ENCODE data around the gene GRIP1.

GRIP1 gene

DNA sequence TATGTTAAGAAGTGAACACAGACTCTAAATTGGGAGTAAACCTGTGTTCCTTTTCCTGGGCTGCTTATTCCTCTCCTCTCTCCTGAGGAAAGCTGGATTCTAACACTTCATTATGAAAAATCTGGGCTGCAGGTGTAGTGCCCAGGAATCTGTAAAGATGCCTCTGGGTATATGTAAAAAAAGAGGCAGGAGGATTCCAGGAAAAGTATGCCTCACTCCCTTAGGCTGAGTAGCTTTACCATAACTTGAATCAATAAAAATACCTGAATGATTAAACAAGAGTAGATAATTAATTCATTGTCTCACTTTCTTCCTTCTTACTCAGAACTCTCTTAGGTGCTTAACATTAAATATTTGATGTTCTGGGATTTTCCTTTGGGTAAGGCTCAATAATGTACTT lies 185.1 kb downstream of the GRIP1 start:
- H3K4me3 ChIP-seq (ENCODE audit: low read depth, low read length), result no peak overlapping the region
- TF ChIP-seq, protein P1, sequence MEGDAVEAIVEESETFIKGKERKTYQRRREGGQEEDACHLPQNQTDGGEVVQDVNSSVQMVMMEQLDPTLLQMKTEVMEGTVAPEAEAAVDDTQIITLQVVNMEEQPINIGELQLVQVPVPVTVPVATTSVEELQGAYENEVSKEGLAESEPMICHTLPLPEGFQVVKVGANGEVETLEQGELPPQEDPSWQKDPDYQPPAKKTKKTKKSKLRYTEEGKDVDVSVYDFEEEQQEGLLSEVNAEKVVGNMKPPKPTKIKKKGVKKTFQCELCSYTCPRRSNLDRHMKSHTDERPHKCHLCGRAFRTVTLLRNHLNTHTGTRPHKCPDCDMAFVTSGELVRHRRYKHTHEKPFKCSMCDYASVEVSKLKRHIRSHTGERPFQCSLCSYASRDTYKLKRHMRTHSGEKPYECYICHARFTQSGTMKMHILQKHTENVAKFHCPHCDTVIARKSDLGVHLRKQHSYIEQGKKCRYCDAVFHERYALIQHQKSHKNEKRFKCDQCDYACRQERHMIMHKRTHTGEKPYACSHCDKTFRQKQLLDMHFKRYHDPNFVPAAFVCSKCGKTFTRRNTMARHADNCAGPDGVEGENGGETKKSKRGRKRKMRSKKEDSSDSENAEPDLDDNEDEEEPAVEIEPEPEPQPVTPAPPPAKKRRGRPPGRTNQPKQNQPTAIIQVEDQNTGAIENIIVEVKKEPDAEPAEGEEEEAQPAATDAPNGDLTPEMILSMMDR (IDR thresholded peaks at IDR 0.05; ENCODE audit: insufficient read depth, low read depth, low read length, missing control alignments), result no peak
- no peak for DNase-seq (ENCODE audit: low read depth)

DNA sequence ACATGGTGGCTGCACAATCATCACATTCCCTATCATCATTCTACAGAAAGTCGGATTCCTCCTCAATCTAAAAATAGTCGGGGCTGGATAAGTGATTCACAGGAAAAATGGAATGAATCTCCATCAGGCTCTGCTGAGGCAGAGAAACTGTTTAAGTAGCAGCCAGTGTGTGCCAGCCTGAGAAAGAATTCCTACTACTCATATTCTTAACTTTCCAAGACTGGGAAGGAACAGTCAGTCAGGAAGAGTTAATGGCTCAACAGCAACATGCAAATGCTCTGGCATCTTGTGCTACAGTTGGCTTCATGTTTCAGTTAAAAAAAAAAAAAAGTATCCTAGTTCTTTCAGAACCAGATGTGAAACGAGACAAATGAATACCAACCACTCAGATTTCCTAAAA lies 187.0 kb downstream of the GRIP1 start:
- no peak overlapping the region for H3K4me3 ChIP-seq (ENCODE audit: low read depth, low read length)
- no peak for DNase-seq (ENCODE audit: low read depth)
- TF ChIP-seq, protein P1 (IDR thresholded peaks at IDR 0.05; ENCODE audit: insufficient read depth, low read depth, low read length, missing control alignments), result no peak

DNA sequence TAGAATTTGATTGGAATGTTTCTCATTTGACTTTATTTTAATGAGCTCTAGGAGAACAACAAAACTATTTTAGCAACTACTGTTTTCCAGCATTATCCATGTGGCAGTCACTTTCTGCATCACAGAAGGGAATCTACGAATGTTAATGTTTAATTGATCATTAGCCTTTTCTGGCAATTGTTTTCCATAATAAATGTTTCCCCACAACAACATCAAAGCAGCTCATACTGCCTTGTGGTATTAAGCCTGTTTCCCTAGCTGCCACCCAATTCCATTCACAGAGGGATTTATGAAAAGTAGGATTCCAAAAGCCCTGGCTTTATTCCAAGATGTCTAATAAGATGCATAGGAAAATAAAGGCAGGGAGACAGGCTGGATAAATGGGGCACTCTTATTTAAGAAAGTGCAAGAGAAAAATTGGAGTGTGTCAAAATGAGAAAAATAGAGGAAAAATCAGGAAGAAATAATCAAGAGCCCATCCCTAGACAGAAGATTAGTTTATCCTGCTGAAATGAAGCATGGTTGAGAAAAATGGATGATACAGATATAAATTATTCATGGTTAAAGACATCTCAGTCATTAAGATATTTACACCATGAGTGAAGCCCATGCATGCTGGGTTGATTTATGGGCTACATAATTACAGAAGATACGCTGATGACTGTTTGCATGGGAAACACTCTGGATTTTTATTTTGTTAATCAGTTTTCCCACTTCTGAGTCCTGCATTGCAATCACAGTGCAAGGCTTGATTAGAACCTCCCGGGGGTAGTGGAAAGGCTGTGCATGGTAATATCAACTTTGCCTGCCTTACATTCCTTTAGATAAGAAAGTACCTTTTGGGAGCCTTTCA lies 196.3 kb downstream of the GRIP1 start:
- no peak overlapping the region for H3K4me3 ChIP-seq (ENCODE audit: low read depth, low read length)
- no peak for DNase-seq (ENCODE audit: low read depth)
- TF ChIP-seq, protein P1 (IDR thresholded peaks at IDR 0.05; ENCODE audit: insufficient read depth, low read depth, low read length, missing control alignments), result no peak

DNA sequence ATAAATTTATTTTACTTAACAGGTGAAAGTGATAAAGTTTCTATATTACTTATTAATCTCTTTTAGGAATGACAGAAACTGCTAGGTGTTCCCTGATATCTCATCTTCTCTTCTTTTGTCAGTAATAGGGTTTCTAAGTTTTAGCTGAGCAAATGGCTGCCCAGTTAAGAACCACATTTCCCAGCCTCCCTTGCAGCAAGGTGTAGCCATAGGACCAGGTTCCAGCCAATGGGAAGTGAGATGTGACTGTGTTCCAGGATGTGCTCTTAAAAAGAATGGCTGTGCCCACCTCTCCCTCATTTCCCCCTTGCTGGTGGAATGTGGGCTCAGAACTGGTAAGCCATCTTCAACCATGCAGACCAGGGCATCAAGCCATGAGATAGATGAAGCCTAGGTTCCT lies 210.9 kb downstream of the GRIP1 start:
- H3K4me3 ChIP-seq (ENCODE audit: low read depth, low read length), result no peak overlapping the region
- peak; percentile 23 for DNase-seq (ENCODE audit: low read depth)
- TF ChIP-seq, protein P1 (IDR thresholded peaks at IDR 0.05; ENCODE audit: insufficient read depth, low read depth, low read length, missing control alignments), result no peak

DNA sequence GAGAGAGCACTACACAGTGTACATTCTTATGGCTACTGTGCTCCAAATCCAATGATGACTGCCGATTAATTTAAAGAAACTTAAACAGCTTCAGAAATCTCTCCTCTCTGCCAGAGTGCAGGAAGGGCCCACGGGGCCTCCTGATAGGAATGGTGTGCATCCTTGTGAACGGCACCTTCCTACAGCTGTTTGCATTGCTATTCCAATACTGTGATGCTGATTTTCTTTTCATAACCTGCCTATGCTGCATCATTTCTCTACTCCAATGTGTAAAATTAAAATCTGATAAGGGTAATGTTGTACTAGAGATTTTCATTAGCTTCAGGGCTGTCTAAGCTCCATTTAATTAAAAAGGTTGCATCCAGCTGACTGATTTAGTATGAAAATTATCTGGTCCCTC lies 217.5 kb downstream of the GRIP1 start:
- H3K4me3 ChIP-seq (ENCODE audit: low read depth, low read length), result no peak overlapping the region
- no peak for DNase-seq (ENCODE audit: low read depth)
- TF ChIP-seq, protein P1 (IDR thresholded peaks at IDR 0.05; ENCODE audit: insufficient read depth, low read depth, low read length, missing control alignments), result no peak

DNA sequence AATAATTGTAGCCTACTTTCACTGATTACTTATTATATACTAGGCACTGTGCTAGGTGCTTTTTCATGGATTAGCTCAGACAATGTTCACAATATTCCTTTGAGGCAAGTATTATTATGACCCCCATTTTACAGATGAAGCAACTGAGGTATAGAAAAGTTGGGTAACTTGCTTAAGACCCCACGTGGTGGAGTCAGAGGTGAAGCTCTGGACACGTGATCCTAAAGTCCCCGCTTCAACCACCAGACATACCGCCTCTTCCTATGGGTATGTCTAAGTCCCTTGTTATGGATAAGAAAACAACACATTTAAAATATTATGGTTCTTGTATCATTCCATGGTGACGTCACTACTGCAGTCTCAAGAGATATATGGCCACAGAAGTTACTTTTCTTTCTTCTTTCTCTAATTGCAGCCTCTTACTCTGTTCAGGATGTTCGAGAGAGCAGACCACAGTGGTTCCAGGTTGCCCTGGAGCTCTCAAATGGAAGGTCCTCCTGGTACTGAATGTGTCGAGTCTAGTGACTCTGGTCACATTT lies 218.9 kb downstream of the GRIP1 start:
- TF ChIP-seq, protein P1 (IDR thresholded peaks at IDR 0.05; ENCODE audit: insufficient read depth, low read depth, low read length, missing control alignments), result no peak
- DNase-seq (ENCODE audit: low read depth), result no peak
- no peak overlapping the region for H3K4me3 ChIP-seq (ENCODE audit: low read depth, low read length)
